Choroid plexus epithelial cell (primary cell): Measurements from ENCODE around the gene ARMH1.
"Not testable (repeated sequence)": the region's sequence is repeated elsewhere in the genome, so short reads cannot be mapped to it uniquely, and the experiment has no call there.

Experiments
- DNase-seq: peaks from one replicate; pipeline ENCODE4 v3.0.0-alpha.2; 2010; ENCODE audit warnings: low read depth
- H3K4me3 ChIP-seq: 2 replicates; pipeline ENCODE4 v1.5.1; 2011; ENCODE audit warnings: low read depth, mild to moderate bottlenecking, control low read depth, low read length, moderate library complexity
- CTCF ChIP-seq: conservative IDR thresholded peaks from 2 replicates; pipeline ENCODE4 v1.5.1; 2011; ENCODE audit warnings: low read depth, mild to moderate bottlenecking, control low read depth, inconsistent platforms, low read length, moderate library complexity

ARMH1 gene

GRCh38 chr1:44735992-44736391 is 61.5 kb downstream of the ARMH1 start:
- TF ChIP-seq CTCF: no peak
- no peak overlapping the region for H3K4me3 ChIP-seq
- no peak for DNase-seq

GRCh38 chr1:44738953-44739306 is 64.4 kb downstream of the ARMH1 start:
- H3K4me3 ChIP-seq: peak overlapping the region; percentile 65
- DNase-seq: not testable (repeated sequence)

GRCh38 chr1:44739307-44740178 is 65.0 kb downstream of the ARMH1 start, which contains the start of gene KIF2C:
Gene KIF2C, plus strand, starts transcription at chr1:44739837. Its CDS starts 96 bp downstream, at chr1:44739933.
- peak; percentile 99 for DNase-seq
- TF ChIP-seq CTCF: no peak
- peak within 1 kb of the TSS; percentile 65 for H3K4me3 ChIP-seq

GRCh38 chr1:44740179-44740617 is 65.7 kb downstream of the ARMH1 start:
- no peak for DNase-seq
- no peak for TF ChIP-seq CTCF
- peak overlapping the region; percentile 65 for H3K4me3 ChIP-seq

GRCh38 chr1:44743211-44743610 is 68.7 kb downstream of the ARMH1 start:
- no peak overlapping the region for H3K4me3 ChIP-seq
- peak; percentile 17 for DNase-seq
- no peak for TF ChIP-seq CTCF

- TF ChIP-seq CTCF: peak; percentile 7
- no peak overlapping the region for H3K4me3 ChIP-seq
- DNase-seq: peak; percentile 13
Observed at GRCh38 chr1:44747878-44748277, 73.4 kb downstream of the ARMH1 start.

- no peak overlapping the region for H3K4me3 ChIP-seq
- no peak for DNase-seq
- no peak for TF ChIP-seq CTCF
Observed at GRCh38 chr1:44757420-44757819, 82.9 kb downstream of the ARMH1 start.
